Skin of body (tissue), 2 donors: Measurements from ENCODE around the gene VSTM1. TPM values are rescaled to one million over a fixed set of nuclear protein-coding genes. Genes with fewer than 3 reads are reported as not detected.
"Not testable (repeated sequence)": the region's sequence is repeated elsewhere in the genome, so short reads cannot be mapped to it uniquely, and the experiment has no call there.

ENCODE experiments used
- DNase-seq: peaks from one replicate; lab custom pipeline; 2025; lab: John Stamatoyannopoulos, UW
- total RNA-seq: library from RNA; depleted of rRNA; stranded (reverse); fragments of >200 nt; gene quantifications from one replicate; pipeline ENCODE4 v1.2.3, GENCODE V29; 2014

Gene VSTM1
- total RNA-seq: 1.7 TPM

GRCh38 chr19:54063350-54064116, at the start of gene VSTM1:
TSS of gene VSTM1 (minus strand) at chr19:54063897. CDS start at chr19:54063777, 120 bp downstream.
- DNase-seq: no peak

GRCh38 chr19:54109651-54110050, 46.0 kb upstream of the VSTM1 start:
- no peak for DNase-seq

- DNase-seq: no peak
Measured at GRCh38 chr19:54108496-54108895, 44.8 kb upstream of the VSTM1 start.

DNA sequence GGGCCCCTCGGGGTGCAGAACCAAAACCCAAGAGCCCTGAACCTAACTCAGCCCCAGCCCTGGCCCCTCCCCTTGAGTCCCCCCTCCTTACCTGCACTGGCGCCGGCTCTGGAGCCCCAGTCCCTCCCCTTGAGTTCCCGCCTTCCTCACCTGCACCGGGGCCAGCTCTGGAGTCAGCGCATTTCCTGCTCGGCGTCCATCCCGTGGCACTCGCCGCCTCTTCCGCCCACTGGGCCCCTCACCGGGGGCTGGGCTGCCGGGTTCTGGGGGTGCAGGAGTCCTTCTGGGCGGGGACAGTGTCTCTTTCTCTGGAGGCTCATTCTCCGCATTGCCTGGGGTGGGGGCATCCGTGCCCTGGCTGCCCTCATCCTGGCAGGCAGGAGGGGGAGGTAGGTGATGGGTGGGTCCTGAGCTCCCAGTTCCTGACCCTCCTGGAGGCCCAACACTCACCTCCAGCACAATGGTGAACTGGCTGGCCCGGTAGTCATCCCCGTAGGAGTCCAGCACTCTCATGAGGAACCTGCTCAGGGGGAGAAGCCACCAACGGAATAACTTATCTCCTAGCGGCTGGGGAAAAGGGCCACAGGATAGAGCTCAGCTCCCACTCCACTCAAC, 44.3 kb upstream of the VSTM1 start:
- DNase-seq: no peak

DNA sequence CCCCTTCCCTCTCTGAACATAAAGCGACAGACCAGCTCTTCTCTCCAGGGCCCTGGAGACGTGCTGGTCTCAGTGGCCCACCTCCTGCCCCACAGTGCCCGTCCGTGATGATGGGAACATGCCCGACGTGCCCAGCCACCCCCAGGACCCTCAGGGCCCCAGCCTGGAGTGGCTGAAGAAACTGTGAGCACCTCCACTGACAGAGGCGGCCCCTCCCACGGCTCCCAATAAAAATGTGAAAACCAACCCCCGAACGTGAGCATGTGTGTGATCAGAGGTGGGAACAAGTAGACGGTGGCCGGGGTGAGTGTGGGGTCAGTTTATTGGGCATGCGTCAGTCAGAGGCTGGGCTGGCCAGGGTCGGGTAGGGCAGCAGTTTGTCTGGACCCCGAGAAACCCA, 43.0 kb upstream of the VSTM1 start:
- DNase-seq: no peak

GRCh38 chr19:54105796-54106195, 42.1 kb upstream of the VSTM1 start:
- DNase-seq: no peak

DNA sequence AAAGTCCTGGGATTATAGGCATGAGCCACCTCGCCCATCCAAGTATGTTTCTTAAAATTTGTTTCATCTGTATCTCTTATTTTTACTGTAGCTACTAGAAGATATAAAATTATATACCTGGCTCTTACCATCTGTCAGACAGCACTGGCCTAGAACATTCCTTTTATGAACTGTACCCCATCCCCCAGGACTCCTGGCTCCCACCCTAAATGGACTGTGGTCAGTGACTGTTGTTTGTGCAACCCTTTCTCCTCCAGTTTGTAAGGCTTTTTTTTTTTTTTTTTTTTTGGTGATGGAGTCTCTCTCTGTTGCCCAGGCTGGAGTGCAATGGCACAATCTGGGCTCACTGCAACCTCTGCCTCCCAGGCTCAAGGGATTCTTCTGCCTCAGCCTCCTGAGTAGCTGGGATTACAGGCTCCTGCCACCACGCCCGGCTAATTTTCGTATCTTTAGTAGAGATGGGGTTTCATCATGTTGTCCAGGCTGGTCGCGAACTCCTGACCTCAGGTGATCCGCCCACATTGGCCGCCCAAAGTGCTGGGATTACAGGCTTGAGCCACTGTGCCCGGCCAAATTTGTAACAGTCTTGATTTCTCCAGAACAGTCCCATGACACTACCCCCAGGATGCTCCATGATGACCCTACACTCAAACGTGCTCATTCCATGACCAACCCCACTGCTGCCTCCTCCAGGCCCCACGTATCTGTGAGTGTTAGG, 41.5 kb upstream of the VSTM1 start:
- no peak for DNase-seq

DNA sequence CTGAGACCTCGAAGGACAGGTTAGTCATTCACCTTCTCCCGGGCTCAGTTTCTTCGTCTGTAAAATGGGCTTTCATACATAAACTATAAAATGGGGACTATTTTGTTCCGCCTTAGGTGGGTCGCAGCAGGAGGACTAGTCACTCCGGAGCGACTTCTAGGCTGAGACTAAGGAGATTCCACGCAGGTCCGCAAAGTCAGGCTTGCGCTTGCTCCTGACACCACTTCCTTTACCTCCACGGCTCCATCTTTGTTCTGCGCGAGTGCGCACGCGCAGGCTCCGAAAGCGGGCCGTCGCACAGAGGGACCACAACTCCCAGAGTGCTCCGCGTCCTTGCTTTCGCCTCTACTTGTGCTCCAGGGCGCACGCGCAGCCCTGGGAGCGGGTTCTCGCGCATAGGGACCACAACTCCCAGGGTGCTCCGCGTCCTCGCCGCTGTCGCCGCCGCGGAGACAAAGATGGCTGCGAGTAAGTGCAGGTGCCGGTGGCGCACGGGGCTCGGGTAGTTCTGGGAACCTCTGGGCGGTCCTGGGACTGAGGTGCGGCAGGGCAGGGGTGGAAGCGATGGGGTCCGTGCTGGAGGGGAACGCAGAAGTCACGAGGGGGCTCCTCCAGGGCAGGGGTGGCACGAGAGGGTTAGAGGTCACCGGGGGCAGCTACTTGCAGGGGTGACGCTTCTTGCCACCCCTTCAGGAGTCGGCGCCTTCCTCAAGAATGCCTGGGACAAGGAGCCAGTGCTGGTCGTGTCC, 38.9 kb upstream of the VSTM1 start, which contains the start of gene NDUFA3:
Gene NDUFA3, plus strand, starts transcription at position 435 of the 749 bp plus-strand sequence. Its CDS starts 24 bp downstream, at position 459.
- peak; percentile 96 for DNase-seq

DNA sequence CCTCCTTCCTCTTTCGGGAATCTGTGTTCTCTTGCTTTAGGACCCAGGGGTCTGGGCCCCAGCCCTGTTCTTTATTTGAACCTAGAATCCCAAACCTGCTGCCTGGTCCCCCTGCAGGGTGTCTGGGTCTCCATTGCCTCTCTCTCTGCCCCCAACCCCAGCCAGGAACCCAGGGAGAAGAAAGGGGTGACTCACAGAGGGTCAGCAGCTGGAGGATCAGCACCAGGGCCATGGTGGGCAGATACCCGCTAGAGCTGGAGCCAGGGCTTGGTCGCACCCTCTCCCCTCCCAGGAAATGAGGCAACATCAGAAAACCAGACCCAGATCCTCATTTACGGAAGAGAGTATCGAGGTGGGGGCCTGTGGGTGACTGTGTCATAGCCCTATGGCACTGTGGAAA, 36.9 kb upstream of the VSTM1 start, which contains the start of gene OSCAR:
Gene OSCAR, minus strand, starts transcription at position 243 of the 400 bp plus-strand sequence. Its CDS starts 11 bp downstream, at position 232.
- DNase-seq: no peak

DNA sequence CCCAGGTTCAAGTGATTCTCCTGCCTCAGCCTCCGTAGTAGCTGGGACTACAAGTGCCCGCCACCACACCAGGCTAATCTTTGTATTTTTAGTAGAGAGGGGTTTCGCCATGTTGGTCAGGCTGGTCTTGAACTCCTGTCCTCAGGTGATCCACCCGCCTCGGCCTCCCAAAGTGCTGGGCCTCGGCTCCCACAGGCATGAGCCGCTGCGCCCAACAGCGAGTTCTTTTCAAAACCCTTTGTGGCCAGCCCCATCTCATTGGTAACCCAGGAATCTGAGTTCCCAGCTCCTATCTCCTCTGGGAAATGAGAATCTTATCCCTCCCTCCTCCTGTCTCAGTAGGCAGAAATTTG, 36.2 kb upstream of the VSTM1 start:
- not testable (repeated sequence) for DNase-seq

- no peak for DNase-seq
Measured at GRCh38 chr19:54099190-54099902, 35.6 kb upstream of the VSTM1 start.

DNA sequence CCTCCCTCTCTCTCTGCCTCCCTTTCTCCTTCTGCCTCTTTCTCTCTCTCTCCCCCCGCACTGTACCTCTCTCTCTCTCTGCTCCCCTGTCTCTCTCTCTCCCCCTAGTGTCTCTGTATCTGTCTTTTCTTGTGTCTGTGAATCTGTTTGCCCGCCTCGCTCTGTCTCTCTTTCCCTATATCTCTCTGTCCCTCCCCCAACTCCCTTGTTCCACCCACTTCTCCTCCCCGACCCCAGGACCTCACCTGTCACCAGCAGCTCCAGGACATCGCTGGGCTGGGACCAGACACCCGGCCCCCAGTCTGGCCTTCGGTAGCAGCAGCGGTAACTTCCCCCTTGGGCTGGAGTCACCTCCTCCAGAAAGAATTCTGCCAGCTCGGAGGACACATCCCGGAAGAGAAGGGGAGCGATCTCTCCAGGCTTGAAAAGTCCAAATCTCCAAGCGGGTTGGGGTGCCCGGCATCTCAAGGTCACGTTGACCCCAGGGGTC, 33.0 kb upstream of the VSTM1 start:
- DNase-seq: no peak

DNA sequence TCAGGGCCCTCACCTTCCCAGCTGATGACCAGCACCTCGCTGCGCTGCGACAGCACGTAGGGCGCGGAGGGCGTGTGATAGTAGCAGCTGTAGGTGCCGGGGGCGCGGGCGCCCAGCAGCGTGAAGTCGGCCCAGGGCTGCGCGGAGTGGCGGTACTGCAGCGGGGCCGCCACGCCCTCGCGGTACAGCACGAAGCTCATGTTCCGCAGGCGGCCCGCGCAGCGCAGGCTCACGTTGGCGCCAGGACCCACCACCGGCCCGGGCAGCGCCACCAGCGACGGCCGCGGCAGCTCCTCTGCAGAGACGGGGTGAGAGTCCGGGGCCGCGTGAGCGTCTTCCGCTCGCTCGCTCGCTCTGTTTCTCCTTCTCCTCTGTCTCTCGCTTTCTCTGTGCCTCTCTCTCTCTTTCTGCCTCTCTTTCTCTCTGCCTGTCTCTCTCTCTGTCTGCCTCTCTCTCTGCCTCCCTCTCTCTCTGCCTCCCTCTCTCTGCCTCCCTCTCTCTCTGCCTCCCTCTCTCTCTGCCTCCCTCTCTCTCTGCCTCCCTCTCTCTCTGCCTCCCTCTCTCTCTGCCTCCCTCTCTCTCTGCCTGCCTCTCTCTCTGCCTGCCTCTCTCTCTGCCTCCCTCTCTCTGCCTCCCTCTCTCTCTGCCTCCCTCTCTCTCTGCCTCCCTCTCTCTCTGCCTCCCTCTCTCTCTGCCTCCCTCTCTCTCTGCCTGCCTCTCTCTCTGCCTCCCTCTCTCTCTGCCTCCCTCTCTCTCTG, 32.3 kb upstream of the VSTM1 start:
- DNase-seq: not testable (repeated sequence)

GRCh38 chr19:54095136-54095858, 31.6 kb upstream of the VSTM1 start:
- no peak for DNase-seq

DNA sequence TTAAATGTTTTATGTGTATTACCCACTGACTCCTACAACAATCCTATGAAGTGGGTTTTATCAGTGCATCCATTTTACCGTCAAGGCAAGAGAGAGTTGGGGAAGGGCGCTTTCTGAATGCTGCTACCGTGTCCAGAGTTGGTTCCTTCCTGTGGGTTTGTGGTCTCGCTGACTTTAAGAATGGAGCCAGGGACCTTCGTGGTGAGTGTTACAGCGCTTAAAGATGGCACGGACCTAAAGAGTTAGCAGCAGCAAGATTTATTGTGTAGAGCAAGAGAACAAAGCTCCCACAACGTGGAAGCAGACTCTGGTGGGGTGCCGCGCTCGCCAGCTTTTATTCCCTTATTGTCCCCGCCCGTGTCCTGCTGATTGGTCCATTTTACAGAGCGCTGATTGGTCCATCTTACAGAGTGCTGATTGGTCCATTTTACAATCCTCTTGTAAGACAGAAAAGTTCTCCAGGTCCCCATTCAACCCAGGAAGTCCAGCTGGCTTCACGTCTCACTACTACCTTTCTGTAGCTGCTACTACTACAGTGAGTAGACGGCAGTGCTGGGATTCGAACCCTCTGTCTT, 30.8 kb upstream of the VSTM1 start:
- DNase-seq: no peak

DNA sequence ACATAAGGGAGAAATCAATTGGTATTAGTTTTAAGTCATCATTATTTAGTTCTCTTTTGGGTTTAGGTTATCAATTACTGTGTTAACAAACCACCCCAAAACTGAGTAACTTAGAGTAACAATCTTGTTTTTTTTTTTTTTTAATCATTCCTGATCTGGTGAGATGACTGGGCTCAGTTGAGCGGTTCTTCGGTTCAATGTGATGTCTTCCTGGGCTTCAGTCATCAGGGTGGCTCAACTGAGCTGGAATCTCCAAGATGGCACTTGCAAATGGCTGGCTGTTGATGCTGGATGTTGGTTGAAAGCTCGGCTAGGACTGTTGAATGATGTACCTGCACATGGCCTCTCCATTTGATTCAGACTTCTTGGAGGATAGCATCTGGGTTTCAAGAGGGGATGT, 20.7 kb upstream of the VSTM1 start:
- DNase-seq: no peak

DNA sequence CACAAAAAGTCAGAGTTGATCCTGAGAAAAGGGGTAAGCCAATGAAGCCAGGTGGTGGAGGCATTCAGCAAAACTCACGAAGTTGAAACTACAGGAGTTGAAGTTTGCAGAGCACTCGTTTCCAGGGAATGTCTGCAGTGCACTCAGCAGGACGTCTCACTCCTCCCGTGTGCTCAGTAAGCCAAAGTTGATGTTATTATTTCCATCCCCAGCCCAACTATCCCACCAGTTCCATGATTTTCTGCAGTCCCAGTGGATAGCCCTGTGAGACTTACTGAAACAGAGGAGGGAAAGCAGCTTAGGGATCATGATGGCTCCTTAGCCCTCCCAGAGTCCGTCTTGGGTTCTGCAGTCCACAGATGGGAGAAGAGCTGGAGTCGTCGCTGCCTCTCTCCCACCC, 17.3 kb upstream of the VSTM1 start, which contains the start of gene TARM1:
Gene TARM1, minus strand, starts transcription at position 334 of the 400 bp plus-strand sequence. Its CDS starts 25 bp downstream, at position 309.
- no peak for DNase-seq

DNA sequence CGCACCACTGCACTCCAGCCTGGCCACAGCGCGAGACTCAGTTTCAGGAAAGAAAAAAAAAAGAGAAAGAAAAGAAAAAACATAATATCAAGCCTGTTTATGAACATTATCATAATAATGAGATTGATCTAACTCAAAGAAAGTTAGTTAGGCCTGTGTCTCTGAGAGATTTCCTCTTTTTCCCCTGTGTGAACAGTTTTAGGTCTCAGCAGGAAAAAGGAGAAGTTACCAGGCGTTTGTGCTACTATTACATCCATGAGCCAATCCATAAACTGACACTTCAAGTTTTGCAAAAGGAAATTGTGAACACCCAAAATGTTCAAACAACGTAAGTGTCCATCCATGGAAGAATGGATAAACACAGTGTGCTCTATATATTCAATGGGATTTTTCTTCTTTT, 13.6 kb upstream of the VSTM1 start:
- DNase-seq: no peak

DNA sequence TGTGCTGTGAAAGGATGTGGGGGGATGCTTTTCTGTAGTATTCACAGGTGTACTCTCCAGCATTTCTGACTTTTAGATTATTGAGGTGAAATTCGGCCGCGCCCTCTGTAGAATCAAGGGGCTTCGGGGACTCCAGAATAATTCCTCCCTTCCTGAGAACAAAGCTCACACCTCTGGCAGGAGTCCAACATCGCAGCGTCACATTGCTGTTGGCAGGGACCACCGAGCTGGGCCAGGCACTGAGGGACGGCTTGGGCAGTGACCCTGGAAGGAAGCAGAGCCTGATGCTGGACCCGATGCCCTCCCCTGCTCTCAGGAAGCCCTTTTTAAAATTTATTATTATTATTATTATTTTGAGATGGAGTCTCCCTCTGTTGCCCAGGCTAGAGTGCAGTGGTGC, 11.2 kb upstream of the VSTM1 start:
- DNase-seq: no peak
